Stimulated activated CD4-positive, alpha-beta T cell treated with anti-CD3 and anti-CD28 coated beads, TNF-alpha, amount 100 ng/mL, for 1 hour (primary cell): Measurements from ENCODE around the gene PRR13.

Experiments used
- DNase-seq, 3 donors: peaks; one replicate each; pipeline ENCODE4 v3.0.0-alpha.2; 2020; ENCODE audit warnings: low read depth in 3 of 3, low spot score in 1 of 3

Gene PRR13

GRCh38 chr12:53492188-53492587, 50.7 kb downstream of the PRR13 start:
- DNase-seq, result no peak

DNA sequence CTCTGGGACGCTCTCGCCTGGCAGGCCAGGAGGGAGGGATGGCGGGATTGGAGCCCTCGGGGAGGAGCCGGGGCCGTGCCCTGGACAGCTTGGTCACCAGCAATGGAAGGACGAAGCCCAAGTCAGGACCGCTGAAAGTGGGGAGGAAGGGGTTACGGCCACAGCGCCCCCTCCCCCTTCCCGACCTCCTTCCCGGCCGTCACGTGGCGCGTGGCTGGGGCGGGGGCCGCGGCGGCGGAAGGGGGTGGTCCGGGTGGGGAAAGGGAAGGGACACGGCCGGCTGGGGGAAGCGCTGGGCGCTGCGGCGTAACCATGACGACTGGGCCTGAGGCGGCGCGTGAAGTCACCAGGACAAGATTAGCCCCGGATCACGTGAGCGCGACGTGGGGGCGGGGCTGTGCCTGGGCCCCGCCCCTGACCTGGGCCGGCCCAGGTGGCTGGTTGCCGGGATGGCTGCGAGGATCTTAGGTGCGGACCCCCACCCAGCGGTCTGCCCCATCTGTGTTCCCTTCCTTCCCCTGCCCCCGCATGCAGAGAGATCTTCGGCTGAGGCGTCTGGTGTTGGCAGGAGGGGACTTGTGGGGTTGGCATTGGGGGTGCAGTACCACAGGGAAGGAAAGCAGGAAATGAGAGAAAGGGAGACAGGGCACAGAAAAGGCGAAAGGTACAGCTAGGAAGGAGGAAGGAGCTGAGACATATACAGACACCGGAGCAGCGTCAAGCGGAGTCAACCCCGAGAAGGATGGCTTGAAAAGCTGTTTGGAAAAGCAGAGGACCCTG, 51.5 kb downstream of the PRR13 start:
- DNase-seq, result peak; percentile 66 to 81 (median 68)

- no peak for DNase-seq
Measured at GRCh38 chr12:53493610-53494391, 52.3 kb downstream of the PRR13 start.
